Measurements from ENCODE around the gene COL23A1.
"Not testable (repeated sequence)": the region's sequence is repeated elsewhere in the genome, so short reads cannot be mapped to it uniquely, and the experiment has no call there.

The COL23A1 gene

DNA sequence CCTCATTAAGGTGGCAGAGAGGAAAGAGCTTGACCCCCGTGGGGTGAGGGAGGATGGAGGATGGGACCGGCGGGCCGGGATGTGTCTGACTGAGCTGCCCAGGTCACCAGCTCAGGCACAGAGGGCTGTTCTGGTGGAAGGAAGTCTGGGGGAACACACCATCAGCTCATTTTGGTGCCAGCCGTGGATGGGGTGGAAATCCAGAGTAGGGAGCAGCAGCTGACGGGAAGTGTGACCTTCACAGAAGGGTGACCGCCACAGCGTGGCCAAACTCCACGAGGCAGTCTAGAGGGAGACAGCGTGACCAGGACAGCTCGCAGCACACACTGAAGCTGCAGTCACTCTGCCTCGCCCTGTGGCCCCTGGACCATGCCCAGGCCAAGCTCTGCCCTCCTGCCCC, 312.3 kb downstream of the COL23A1 start:
- DNase-seq, result no peak

DNA sequence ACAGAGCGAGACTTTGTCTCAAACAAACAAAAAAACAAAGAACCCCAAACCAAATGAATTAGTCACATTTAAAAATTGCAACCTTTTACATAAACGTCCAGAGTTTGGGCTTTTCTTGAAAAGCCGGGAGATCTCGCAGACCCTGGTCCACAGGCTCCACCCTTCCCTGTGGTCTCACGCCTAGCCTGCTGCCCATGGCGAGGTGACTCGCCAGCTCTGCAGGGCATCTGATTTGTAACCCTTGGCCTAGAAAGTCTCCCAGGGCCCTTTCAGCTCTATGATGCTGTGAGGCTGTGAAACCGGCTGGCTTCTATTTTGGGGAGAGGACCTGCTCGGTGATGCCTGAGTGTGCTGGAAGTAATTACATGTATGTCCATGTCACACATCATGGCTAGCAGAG, 312.8 kb downstream of the COL23A1 start:
- DNase-seq, result no peak

DNA sequence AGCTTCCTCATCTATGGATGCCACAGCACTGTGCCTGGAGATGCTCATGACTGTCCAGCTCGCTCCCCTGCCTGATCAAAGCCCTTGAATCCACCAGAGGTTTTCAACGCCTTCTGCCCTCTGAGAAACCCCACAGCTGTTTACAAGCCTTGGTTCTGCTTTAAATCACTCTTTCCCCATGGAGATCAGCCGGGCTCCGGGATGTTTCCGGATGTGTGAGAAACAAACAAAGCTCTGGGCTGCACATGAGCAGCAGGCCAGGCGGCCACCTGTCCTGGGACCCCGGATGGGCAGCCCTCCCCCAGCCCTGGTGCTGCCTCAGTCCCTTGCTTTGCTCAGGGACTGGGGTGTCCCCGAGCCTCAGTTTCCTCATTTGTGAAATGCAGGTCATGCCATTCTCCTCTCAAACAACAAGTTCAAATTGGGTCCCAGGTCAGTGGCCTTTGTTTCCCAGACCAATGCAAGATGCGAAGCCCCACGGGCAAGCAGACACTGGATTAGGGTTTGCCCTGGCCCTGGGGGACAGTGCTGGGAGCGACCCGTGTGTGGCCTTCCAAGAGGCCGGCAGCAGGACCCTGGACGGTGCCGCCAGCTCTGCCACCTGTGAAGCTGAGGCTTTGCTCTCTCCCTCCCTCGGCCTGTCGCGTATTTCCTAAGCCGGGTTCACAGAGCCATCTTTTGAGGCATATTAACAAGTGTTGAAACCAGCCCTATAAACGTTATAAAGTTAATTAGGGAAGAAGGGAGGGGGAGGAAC, 315.2 kb downstream of the COL23A1 start:
- DNase-seq, result no peak

DNA sequence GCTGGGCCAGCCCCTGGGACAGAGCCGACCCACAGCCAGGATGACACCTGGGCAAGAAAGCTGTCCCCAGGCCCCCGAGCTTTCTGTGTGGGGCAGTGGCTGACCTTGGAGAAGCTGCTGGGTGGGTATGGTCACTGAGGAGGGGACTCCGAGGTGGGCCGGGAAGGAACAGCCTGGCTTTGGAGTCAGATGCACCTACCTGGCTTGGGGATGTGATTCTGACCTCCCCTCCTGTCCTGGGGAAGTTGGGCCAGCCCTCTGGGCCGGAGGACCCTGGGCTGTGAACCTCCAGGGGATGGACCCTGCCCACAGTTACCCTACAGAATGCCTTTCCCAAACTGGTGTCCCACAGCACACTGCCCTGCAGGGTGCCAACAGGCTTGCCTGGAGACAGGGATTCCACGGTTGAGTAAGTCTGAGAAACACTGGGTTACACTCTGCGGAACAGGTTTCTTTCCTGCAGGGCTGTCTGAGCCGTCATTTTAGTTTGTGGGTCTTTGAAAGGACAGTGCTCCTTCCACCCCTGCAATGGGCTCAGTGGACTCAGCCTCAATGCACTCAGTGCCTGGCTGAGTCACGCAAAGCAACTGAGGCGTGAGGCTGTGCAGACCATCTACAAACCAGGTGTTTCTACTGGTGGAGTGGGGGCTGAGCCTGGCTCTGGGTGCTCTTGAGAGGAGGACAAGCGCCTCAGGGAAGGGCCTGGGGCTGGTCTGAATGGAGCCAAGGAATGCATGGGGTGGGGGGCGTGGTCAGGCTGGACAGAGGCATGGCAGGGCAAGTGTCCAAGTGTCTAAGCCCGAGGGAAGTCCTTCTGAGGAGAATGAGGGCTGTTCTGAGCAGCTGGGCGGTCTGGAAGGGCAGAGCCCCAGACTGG, 316.3 kb downstream of the COL23A1 start:
- DNase-seq, result no peak

DNA sequence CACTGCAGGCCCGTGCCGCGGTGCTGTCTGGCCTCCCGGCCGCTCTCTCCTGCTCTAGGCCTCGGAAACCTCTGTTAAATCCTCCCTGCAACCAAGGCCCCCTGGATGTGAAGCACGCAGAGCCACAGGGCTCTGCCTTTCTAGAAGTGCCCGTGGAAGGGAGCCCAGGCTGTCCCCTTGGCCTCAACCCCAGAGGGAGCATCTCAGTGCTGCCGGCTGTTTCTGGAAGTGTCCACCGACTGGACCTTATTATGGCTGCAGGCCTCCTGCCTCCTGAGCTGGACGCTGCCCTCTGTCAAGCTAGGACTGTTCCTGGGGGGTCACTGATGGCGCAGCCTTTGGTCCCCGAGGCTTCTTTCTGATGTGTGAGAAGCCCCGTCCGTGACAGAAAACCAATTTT, 317.2 kb downstream of the COL23A1 start:
- DNase-seq, result no peak

DNA sequence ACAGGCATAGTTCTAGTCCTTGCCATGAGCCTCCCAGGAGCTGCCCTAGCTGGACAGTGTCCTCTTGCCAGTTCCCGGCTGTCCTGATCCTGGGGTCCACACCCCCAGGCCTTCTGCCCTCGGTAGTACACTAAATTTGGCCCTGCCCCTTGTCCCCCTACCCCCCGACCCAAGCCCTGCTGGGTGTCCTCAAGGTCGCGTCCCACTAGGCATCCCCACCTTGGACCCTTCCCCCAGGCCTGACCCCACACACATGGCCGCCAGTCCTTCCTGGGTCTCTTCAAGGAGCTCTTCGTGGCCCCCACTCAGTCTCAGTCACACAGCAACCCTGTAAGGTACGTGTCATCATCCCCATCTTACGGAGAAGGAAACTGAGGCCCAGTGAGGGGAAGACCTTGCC, 317.6 kb downstream of the COL23A1 start:
- no peak for DNase-seq

DNA sequence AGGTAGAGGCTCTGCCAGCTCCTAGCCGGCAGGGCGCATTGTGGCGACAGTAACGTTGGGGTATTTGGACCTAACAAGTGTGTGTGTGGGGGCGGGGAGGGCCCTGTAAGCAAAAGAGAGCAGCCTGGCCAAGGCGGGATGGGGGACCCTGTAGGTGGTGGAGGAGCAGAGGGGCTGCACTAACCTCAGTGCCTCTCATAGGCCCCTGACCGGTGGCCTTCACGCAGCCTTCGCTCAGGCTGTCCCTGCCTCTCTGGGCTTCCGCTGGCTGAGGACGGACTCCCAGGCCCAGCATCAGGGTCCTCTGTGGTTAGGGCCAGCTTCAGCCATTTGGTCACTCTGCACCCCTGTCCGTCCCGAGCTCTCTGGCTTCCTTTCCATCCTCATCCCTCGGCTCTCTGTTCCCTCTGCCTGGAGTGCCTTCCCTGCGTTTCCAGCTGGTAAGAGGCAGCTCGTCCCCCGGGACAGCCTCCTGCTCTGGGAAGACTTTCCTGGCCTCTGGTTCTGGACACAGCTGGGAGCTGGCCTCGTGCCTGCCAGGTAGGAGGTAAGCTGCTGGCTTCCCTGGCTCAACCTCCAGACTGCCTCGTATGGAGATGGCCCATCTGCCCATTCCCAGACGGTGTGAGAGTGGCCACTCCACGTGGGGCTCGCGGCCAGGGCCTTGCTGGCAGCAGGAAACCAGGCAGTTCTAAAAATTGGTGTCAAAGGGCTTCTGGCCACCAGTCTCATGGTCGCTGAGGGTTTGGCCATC, 318.3 kb downstream of the COL23A1 start:
- DNase-seq, result no peak

DNA sequence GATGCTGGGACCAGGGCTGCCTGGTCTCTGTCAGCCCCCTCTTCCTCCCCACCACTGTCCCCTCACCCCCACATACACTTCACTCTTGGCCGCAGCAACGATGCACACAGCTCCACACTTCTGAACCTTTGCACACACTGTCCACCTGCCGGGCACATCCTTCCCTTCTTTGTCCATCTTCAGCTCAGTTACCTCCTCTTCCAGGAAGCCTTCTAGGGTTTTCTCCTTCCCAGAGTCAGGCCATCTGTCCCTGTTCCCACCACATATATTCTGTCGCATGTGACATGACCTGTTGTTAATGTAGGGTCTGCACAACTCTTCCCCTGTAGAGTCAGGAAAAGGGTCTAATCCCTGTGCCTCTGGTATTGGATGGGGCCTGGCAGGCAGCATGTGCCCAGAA, 319.0 kb downstream of the COL23A1 start:
- no peak for DNase-seq

DNA sequence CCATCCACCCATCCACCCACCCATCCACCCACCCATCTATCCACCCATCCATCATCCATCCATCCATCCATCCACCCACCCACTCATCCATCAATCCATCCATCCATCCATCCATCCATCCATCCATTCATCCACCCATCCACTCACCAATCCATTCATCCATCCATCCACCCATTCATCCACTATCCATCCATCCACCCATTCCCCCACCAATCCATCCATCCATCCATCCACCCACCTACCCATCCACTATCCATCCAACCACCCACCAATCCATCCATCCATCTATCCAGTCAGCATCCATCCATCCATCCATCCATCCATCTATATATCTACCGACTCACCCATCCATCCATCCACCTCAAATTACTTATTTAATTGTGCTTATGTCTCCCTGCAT, 320.7 kb downstream of the COL23A1 start:
- no peak for DNase-seq

DNA sequence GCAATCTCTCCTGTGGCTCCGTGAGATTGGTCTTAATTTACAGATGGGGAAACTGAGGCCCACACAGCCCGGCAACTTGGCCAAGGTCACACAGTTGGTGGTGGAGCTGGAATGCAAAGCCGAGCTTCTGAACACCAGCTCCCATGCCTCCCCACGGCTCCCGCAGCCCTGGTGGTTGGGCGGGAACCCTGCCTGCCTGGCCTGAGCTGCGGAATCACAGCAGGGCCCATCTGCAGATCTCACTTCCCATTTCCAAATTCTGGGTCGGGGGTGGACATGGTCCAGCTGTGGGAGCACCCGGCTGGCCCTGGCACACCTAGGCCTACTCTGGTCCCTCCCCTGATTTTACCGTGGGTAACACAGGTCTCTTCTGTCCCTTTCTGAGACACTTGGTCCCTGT, 322.3 kb downstream of the COL23A1 start:
- DNase-seq, result no peak

DNA sequence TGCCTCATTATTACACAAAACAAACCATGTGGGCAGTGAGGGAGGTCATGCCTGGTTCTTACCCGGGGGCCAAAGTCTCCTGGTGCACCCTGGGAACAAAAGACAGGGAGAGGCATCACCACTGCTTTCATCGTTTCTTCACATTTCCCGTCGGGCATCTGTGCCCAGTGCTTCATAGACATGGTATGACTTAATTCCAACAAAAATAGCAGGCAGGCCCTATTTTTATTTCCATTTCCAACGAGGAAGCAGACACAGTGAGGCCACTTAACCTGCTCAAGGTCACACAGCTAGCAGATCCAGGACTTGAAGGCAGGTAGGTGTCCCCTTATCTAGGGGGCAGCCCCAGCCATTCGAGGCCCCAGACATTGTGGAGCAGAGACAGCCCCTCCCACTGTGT, 322.9 kb downstream of the COL23A1 start:
- DNase-seq, result no peak

DNA sequence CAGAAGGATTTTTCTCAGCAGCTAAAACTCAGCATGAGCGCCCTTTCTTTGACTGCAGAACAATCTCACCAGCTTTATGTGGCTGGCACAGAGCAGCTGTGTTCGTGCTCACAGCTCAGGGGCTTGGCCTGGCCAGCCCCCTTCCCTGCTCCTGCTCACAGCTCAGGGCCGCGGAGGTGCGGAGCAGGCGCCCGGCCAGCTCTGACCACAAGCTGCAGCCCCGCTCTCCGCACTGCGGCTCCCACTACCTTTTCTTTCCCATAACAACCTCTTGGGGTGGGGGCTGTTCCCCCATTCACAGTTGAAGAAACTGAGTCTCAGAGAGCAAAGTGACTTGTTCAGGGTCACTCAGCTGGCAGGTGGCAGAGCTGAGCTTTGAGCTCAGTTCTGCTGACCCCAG, 323.6 kb downstream of the COL23A1 start:
- DNase-seq, result no peak

DNA sequence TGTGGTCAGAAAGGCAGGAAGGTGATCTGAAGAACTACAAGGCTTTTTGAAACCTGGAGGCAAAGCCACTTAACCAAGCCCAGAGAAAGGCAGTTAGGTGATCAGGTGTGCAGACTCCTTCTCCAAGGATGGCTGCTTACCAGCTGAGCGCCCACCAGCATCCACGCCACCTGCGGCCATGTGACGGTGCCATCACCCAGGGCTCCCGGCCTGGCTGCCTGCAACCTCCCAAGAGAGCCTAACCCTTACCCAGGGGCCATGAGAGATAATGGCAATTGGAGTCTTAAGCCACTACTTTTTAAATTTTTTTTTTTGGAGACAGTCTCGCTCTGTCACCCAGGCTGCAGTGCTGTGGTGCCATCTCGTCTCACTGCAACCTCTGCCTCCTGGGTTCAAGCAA, 324.4 kb downstream of the COL23A1 start:
- no peak for DNase-seq

DNA sequence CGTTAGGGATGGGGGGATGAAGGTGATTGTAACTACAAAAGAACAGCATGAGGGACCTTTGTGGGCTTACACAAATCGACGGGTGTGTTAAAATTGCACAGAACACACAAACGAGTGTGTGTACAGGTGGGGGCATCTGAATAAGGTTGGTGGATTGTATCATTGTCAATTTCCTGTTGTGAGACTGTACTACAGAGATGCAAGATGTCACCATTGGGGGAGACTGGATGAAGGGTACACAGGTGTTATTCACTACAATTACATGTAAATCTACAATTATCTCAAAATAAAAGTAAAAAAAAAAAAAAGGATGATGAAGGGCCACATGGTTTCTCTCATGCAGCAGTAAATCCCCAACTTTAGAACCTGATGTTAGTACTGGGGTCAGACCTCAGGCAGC, 326.1 kb downstream of the COL23A1 start:
- DNase-seq, result no peak

DNA sequence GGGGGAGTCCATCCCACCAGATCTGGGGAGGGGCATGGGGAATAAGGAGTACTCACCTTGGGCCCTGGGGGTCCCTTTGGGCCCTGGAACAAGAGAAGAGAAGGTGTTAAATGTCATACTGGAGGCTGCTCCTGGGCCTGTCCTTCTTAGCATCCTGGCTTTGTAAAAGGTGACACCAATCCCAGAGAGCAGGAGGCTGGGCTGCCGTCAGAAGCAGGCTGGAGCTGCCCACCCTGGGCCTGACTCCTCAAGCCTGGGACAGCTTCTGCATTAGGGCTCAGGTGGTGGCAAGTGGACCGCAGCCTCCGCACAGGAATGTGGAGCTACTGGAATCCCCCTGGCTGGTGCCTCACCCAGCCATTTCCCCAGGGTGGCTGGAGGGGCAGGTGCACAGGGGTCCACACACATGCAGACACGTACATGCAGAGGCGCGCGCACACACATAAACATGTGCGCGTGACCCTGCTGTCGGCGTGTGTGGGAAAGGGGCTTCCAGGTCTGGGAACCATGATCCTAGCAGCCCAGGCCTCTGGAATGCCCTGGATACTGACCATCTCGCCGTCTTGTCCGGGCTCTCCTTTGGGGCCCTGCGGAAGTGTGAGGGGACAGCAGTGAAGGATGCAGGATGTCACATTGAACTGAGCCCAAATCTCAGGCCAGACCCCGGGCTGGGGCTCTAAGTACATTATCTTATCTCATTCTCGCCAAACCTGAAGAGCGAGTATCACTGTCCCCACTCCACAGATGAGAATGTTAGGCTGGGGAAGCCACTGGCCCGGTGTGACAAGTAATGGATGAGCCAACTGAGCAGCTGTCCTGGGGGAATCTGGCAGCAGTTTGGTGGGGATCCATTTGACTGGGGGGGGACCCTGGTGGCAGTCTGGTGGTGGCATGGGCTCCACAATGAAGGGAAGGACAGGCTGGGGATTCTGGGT, 328.3 kb downstream of the COL23A1 start:
- DNase-seq, result no peak

DNA sequence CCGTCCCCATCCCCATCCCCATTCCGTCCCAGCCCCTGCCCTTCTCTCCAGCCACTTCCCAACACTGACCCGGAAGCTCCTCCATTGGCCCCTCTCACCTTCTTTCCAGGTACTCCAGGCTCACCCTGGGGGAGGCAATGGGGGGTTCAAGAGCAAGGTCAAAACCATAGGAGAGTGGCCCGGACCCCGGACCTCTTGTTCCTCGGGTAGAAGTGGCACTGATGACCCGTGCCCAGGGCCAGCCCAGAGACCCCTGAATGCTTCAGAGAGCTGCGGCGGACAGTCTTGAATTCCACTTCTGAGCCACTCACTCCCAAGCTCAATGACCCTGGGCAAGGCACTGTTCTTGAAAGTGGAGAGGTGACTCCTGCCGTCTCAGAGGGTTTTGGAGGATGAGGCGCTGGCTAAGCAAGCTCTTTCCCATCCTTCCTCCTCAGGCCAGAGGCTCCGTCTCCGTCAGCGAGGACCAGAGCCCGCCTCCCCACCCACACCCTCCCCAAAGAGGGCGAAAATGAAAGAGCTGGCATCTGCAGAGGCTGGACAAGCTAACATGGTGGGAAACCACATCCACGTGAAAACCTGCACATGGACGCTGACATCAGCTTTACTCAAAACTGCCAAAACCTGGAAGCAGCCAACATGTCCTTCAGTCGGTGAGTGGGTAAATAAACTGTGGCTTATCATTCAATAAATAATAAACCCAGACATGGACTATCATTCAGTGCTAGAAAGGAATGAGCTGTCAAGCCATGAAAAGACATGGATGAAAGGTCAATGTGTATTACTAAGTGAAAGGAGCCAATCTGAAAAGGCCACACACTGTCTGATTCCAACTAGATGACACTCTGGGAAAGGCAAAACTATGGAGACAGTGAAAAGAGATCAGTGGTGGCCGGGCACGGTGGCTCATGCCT, 330.3 kb downstream of the COL23A1 start:
- peak; percentile 17 to 46 (median 21) for DNase-seq

DNA sequence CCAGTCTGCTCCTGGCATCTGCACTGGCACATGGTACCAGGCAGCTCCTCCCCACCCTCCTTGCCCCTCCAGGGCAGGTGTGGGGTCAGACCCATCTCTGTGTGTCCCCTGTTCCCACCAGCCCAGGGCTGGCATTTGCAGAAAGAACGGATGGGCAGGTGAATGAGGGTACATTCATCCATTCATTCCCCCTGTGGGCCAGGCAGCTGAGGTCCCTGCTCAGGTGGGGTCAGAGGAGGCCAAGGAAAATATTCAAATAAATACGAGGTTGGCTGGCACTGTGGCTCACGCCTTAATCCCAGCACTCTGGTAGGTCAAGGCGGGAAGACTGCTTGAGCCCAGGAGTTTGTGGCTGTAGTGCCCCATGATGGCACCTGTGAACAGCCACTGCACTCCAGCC, 332.5 kb downstream of the COL23A1 start:
- no peak for DNase-seq

DNA sequence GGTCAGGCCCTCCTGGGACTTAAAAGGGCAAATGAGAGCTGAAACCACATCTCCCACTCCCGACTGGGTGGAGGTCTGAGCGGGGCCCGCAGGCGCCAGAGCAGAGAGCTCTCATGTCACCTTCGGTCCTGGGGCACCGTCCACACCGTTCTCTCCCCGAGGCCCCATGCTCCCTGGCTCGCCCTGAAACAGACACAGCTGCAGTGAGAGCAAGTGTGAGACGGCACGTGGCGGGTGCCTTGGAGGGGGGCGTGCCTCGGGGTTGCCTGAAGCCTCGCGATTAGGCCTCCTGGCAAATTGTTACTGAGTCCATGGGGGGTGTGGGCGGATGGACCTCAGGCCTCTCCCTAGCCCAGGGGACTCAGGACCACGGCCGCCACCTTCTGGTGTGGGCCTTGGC, 333.4 kb downstream of the COL23A1 start:
- no peak for DNase-seq

DNA sequence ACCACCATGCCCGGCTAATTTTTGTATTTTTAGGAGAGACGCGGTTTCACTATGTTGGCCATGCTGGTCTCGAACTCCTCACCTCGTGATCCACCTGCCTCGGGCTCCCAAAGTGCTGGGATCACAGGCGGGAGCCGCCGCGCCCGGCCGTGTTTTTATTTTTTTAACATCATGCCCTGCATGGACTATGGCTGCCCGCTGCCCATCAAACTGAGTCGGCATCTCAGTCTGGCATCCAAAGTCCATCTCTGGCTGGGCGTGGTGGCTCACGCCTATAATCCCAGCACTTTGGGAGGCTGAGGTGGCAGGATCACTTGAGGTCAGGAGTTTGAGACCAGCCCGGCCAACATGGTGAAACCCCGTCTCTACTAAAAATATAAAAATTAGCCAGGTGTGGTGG, 336.6 kb downstream of the COL23A1 start:
- not testable (repeated sequence) for DNase-seq

DNA sequence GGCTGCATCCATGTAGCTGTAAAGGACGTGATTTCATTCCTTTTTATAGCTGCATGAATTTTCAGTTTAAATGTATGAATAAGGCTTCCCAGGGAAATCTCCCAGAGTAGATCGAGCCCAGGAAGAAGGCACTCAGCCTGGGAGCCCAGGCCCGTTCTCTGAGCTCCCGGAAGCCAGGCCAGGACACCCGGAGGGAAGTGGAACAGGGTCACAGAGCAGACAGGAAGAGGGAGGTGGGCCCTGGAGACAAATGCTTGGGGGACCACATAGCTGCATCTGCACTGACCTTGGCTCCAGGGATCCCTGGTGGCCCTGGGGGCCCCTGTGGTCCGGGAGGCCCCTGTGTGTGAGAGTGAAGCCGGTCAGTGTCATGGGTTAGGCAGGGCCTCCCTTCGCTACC, 337.9 kb downstream of the COL23A1 start:
- no peak for DNase-seq

DNA sequence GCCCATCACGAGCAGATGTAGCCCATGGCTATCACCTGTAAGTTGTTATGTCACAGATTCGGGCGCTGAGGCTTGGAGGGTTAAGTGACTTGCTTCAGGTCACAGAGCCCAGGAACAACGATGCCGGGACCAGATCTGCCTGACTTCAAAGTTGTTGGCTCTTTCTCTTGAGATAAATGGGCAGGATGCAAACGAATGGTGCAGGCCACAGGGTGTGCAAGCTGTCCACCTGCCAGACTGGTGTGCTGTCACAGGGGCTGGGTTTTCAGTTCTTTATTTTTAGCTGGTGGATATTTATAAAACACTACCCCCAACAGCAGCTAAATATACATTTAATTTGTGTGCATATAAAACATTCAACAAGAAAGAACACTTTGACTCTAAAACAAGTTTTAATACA, 339.9 kb downstream of the COL23A1 start:
- no peak for DNase-seq

All from suppressor macrophage treated with lipopolysaccharide for 1 hour (primary cell).